Measurements from ENCODE around the gene PCDH12.

DNA sequence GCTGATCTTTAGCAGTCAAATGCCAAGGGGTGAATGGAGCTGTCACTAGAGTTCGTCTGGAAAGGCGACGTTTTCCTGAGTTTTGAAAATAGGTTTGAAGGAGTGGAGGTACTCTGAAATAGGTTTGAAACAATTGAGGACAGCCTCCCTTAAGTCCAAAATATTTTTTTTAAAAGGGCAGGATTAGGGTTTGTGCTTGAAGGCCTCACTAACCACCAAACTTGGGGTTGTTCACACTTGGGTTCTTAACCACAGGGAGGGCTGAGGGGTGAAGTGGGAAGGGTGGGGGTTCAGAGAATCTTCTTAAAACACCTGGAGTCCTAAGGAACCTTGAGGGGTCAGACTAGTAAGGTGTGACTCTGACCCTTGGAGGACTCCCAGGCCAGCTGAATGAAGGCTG lies 3.5 kb upstream of the PCDH12 start:
- TF ChIP-seq, protein P1, sequence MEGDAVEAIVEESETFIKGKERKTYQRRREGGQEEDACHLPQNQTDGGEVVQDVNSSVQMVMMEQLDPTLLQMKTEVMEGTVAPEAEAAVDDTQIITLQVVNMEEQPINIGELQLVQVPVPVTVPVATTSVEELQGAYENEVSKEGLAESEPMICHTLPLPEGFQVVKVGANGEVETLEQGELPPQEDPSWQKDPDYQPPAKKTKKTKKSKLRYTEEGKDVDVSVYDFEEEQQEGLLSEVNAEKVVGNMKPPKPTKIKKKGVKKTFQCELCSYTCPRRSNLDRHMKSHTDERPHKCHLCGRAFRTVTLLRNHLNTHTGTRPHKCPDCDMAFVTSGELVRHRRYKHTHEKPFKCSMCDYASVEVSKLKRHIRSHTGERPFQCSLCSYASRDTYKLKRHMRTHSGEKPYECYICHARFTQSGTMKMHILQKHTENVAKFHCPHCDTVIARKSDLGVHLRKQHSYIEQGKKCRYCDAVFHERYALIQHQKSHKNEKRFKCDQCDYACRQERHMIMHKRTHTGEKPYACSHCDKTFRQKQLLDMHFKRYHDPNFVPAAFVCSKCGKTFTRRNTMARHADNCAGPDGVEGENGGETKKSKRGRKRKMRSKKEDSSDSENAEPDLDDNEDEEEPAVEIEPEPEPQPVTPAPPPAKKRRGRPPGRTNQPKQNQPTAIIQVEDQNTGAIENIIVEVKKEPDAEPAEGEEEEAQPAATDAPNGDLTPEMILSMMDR (IDR thresholded peaks at IDR 0.05 in 2 of 3, conservative IDR thresholded peaks at IDR 0.05 in 1 of 3; ENCODE audit: borderline replicate concordance in 1 of 3, insufficient read depth in 1 of 3, low read depth in 2 of 3, low read length in 2 of 3), result no peak
- TF ChIP-seq EZH2 (IDR thresholded peaks at IDR 0.05) (no peak), POLR2AphosphoS5 (IDR thresholded peaks at IDR 0.05; ENCODE audit: low read depth, low read length) (no peak), EZH2phosphoT487 (IDR thresholded peaks at IDR 0.05; ENCODE audit: borderline replicate concordance) (no peak), POLR2A (IDR thresholded peaks at IDR 0.05; ENCODE audit: borderline replicate concordance, extremely low read depth, insufficient read depth, insufficient read length) (no peak), SIN3A (IDR thresholded peaks at IDR 0.05; ENCODE audit: low read depth) (no peak), RAD21 (IDR thresholded peaks at IDR 0.05; ENCODE audit: low read depth) (no peak), SRF (IDR thresholded peaks at IDR 0.05; ENCODE audit: low read depth) (no peak), ELF1 (IDR thresholded peaks at IDR 0.05; ENCODE audit: borderline replicate concordance, low read depth) (no peak), ZFX (IDR thresholded peaks at IDR 0.05) (no peak)
- TF ChIP-seq, protein P2, sequence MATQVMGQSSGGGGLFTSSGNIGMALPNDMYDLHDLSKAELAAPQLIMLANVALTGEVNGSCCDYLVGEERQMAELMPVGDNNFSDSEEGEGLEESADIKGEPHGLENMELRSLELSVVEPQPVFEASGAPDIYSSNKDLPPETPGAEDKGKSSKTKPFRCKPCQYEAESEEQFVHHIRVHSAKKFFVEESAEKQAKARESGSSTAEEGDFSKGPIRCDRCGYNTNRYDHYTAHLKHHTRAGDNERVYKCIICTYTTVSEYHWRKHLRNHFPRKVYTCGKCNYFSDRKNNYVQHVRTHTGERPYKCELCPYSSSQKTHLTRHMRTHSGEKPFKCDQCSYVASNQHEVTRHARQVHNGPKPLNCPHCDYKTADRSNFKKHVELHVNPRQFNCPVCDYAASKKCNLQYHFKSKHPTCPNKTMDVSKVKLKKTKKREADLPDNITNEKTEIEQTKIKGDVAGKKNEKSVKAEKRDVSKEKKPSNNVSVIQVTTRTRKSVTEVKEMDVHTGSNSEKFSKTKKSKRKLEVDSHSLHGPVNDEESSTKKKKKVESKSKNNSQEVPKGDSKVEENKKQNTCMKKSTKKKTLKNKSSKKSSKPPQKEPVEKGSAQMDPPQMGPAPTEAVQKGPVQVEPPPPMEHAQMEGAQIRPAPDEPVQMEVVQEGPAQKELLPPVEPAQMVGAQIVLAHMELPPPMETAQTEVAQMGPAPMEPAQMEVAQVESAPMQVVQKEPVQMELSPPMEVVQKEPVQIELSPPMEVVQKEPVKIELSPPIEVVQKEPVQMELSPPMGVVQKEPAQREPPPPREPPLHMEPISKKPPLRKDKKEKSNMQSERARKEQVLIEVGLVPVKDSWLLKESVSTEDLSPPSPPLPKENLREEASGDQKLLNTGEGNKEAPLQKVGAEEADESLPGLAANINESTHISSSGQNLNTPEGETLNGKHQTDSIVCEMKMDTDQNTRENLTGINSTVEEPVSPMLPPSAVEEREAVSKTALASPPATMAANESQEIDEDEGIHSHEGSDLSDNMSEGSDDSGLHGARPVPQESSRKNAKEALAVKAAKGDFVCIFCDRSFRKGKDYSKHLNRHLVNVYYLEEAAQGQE (IDR thresholded peaks at IDR 0.05; ENCODE audit: low read depth), result no peak

All from HCT116 (cell line).